ENCODE measurements around the gene ATF6B.
"Not testable (repeated sequence)": the region's sequence is repeated elsewhere in the genome, so short reads cannot be mapped to it uniquely, and the experiment has no call there.

Gene ATF6B

DNA sequence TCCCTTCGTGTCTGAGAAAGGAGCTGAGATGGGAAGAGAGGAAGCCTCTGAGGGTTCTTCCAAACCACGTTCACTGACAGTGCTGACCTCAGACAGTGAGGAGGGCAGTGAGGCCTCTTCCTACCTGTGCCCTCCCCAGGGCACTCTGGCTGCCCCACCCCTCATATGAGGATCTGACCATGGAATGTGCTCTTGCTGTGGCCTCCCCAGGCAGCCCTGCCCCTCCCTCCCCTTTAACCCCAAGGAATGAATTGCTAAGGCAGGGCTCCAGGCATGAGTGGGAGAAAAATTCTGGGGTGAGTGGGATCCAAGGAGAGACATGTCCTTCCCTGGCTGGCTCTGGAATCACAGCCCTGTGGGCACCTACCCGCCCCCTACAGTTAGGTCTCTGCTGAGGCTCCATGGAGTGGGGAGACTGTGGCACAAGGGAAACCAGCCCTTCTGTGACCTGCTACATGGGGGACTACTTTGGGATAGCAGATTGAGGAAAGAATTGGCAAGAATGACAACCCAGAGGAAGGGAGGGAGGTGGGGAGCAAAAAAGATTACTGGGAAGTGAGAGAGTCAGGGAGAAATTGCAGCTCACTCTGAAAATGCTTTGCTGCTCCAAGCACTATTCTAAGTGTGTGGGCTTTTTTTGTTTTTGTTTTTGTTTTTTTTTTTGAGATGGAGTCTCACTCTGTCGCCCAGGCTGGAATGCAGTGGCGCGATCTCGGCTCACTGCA lies 48.3 kb downstream of the ATF6B start:
- H3K4me1 ChIP-seq (ENCODE audit: insufficient read depth, low read length), result peaks cover 3% of the 10 kb centered on the region; the same call in 1 of the 2 replicates
- no peaks in the 10 kb centered on the region for H3K36me3 ChIP-seq (ENCODE audit: insufficient read depth, low read length)
- no peaks in the 10 kb centered on the region for H3K9me3 ChIP-seq (ENCODE audit: control insufficient read depth, insufficient read depth, low read length)
- H3K9ac ChIP-seq (ENCODE audit: low read depth, low read length), result no peak overlapping the region

DNA sequence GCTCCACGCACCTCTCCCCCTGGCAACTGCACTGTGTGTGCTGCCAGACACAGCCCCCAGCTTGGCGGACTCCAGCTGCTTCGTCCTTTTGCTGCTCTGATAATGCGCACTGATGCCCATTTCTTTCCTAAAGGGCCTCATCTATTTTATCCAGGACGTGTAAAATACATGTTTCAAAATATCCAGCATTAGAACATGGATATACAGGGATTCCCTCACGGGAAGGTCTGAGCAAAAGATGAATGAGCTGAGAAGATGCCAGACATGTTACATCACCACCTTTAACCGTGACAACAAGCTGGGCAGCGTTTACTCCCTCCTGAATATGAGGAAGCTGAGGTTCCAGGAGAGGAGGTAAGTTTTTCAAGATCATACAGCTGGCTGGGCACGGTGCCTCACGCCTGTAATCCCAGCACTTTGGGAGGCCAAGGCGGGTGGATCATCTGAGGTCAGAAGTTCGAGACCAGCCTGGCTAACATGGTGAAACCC lies 51.7 kb downstream of the ATF6B start:
- Histone ChIP-seq H3K4me1 (ENCODE audit: insufficient read depth, low read length) (peaks cover 4% of the 10 kb centered on the region; the same call in 1 of the 2 replicates), H3K36me3 (ENCODE audit: insufficient read depth, low read length) (no peaks in the 10 kb centered on the region), H3K9me3 (ENCODE audit: control insufficient read depth, insufficient read depth, low read length) (no peaks in the 10 kb centered on the region), H3K9ac (ENCODE audit: low read depth, low read length) (no peak overlapping the region)

DNA sequence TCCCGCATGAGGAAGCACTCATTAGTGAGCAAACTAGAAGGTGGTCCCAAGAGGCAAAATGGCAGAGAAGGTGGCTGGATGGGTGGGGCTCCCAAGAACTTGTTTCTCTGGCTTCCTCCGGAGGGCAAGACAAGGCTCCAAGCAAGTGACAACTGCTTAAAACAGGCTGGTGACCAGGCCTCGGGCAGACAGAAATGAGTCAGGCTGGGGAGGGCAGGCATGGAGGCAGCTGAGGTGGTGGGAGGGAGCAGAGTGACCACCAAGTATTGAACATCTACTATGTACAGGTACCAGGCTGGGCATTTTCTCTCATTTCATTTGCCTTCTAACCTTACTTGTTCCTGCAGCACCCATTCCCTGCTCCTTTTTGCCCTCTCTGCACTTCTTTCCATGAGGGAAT lies 52.3 kb downstream of the ATF6B start:
- Histone ChIP-seq H3K4me1 (ENCODE audit: insufficient read depth, low read length) (peaks cover 8% of the 10 kb centered on the region; the same call in 1 of the 2 replicates), H3K36me3 (ENCODE audit: insufficient read depth, low read length) (no peaks in the 10 kb centered on the region), H3K9me3 (ENCODE audit: control insufficient read depth, insufficient read depth, low read length) (no peaks in the 10 kb centered on the region), H3K9ac (ENCODE audit: low read depth, low read length) (no peak overlapping the region)

DNA sequence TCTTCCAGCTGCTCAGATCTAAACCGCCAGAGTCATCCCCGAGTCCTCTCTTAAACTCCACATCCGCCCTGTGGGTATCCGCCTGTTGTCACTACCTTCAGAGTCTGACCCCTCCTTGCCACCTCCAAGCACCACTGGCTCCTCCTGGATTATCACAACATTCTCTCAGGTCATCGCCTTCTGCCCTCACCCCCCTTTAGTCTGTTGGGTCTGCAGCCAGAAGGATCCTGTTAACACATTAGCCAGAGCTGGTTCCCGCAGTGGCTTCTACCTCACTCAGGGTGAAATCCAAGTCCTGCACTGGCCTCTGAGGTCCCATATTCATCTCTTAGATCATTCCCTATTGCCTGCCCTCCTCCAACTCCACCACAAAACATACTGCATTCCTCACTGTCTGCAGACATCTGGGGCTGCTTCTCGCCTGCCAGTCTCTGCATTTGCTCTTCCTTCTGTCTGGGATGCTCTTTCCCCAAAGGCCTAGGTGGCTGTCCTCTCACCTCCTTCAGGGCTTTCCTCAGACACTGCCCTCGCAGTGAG lies 53.0 kb downstream of the ATF6B start:
- no peak overlapping the region for H3K9ac ChIP-seq (ENCODE audit: low read depth, low read length)
- peaks cover 8% of the 10 kb centered on the region; the same call in 1 of the 2 replicates for H3K4me1 ChIP-seq (ENCODE audit: insufficient read depth, low read length)
- H3K36me3 ChIP-seq (ENCODE audit: insufficient read depth, low read length), result no peaks in the 10 kb centered on the region
- H3K9me3 ChIP-seq (ENCODE audit: control insufficient read depth, insufficient read depth, low read length), result no peaks in the 10 kb centered on the region

DNA sequence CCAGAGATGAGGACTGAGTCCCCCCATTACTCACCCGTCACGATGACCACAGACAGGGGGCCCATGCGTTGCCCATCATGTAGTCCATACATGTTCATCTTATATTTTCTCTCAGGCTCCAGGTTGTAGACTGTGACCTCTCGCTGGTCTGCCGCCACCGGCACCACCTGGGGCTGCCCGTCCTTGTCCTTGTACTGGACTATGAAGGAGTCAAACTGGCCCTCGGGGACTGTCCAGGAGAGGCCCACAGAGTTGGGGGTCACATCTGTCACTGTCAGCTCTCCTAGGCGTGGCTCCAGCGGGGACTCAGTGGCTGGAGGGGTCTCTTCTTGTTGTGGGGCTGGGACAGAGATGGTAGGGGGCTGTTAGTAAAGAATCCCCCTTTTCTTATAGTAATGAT lies 54.4 kb downstream of the ATF6B start:
- Histone ChIP-seq H3K4me1 (ENCODE audit: insufficient read depth, low read length) (peaks cover 8% of the 10 kb centered on the region; the same call in 1 of the 2 replicates), H3K36me3 (ENCODE audit: insufficient read depth, low read length) (no peaks in the 10 kb centered on the region), H3K9me3 (ENCODE audit: control insufficient read depth, insufficient read depth, low read length) (no peaks in the 10 kb centered on the region), H3K9ac (ENCODE audit: low read depth, low read length) (no peak overlapping the region)

DNA sequence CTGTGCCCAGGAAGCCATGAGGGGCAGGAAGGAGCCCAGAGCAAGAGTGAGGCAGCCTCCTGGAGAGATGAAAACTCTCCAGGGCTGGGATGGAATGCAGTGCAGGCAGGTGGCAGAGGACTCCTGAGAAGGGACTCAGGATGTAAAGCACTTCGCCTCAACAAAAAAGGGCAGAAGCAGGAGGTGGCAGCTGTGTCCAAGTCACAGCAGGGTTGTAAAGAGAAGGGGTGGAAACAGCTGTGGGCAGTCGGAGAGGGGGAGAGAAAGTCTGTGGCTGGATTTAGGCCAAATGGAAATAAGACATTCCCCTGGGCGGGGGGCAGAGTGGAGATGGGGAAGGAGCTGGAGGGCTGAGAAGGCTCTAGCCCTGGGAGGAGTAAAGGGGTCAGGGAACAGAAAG lies 54.9 kb downstream of the ATF6B start:
- no peak overlapping the region for H3K9ac ChIP-seq (ENCODE audit: low read depth, low read length)
- no peaks in the 10 kb centered on the region for H3K36me3 ChIP-seq (ENCODE audit: insufficient read depth, low read length)
- no peaks in the 10 kb centered on the region for H3K9me3 ChIP-seq (ENCODE audit: control insufficient read depth, insufficient read depth, low read length)
- peaks cover 8% of the 10 kb centered on the region; the same call in 1 of the 2 replicates for H3K4me1 ChIP-seq (ENCODE audit: insufficient read depth, low read length)

DNA sequence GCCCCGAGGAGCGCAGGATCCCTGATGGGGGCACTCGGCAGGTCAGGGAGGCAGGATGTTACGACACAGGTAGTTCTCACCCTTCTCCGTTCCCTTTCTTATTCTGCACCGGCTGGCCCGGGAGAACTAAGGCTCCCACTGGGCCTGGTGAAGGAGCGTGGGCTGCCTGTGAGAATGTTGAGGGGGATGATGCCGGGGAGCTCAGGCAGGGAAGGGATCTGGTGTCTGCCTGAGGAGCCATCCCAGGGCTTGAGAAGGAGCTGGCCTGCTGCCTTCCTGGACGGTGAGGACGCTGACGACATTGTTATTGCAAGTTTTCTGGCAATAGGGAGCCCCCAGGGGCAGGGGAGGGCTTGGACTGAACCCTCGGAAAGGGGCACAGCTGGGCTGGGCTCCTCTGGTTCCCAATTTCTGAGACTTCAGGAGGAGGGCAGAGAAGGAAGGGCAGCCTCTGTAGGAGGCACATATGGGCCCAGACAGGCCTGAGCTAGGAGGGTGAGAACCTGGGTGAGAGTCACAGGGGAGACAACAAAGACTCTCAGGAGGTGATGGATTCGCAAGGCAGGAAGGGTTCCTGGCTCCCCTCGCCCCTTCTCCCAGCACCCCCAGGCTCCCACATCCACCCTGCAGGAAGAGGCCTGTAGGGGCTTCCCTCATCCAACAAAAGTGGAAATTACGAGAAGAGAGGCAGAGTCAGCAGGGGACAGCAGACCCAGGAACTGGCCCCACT lies 57.1 kb downstream of the ATF6B start:
- Histone ChIP-seq H3K9ac (ENCODE audit: low read depth, low read length) (no peak overlapping the region), H3K36me3 (ENCODE audit: insufficient read depth, low read length) (no peaks in the 10 kb centered on the region), H3K4me1 (ENCODE audit: insufficient read depth, low read length) (peaks cover 4% of the 10 kb centered on the region; the same call in 1 of the 2 replicates), H3K9me3 (ENCODE audit: control insufficient read depth, insufficient read depth, low read length) (no peaks in the 10 kb centered on the region)

DNA sequence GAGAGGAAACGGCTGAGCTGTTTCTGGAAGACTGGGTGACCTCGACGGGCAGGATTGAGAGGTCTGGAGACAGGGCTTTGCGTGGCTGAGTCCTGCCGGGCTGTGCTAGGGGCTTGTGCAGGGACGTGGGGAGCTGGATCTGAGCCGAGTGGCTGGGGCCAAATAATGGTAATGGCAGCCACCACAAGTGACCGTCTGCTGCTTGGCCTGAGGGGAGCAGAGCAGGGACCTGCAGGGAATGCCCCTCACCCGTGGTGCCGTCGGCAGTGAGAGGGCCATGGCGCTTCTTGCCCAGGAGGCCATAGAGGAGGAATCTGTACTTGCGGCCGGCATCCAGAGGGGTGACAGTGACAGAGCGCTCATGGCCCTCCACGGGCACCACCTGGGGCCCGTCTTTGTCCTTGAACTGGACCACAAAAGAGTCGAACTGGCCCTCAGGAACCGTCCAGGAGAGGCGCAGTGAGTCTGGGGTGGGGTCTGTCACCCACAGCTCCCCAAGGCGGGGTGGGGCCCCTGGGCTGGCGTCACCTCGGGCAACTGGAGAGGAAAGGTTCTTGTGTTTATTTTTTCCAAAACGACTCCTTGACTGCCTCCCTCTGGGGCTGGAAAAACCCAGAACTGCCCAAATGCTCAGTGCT lies 58.0 kb downstream of the ATF6B start:
- Histone ChIP-seq H3K9ac (ENCODE audit: low read depth, low read length) (no peak overlapping the region), H3K36me3 (ENCODE audit: insufficient read depth, low read length) (no peaks in the 10 kb centered on the region), H3K9me3 (ENCODE audit: control insufficient read depth, insufficient read depth, low read length) (no peaks in the 10 kb centered on the region), H3K4me1 (ENCODE audit: insufficient read depth, low read length) (peaks cover 4% of the 10 kb centered on the region; the same call in 1 of the 2 replicates)

DNA sequence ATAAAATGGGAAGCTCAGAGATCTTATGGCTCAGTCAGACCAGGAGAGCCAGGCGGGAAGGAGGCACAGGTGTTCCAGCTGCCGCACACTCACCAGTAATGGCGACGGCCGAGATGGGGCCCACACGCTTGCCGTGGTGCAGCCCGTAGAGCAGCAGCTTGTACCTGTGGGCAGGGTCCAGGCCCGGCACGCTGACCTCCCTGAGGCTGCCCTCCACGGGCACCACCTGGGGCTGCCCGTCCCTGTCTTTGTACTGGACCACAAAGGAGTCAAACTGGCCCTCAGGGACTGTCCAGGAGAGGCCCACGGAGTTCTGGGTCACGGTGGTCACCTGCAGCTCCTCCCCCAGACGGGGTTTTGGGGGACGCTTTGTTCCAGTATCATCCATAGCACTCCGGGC lies 58.6 kb downstream of the ATF6B start:
- no peak overlapping the region for H3K9ac ChIP-seq (ENCODE audit: low read depth, low read length)
- H3K4me1 ChIP-seq (ENCODE audit: insufficient read depth, low read length), result peaks cover 4% of the 10 kb centered on the region; the same call in 1 of the 2 replicates
- no peaks in the 10 kb centered on the region for H3K9me3 ChIP-seq (ENCODE audit: control insufficient read depth, insufficient read depth, low read length)
- no peaks in the 10 kb centered on the region for H3K36me3 ChIP-seq (ENCODE audit: insufficient read depth, low read length)

DNA sequence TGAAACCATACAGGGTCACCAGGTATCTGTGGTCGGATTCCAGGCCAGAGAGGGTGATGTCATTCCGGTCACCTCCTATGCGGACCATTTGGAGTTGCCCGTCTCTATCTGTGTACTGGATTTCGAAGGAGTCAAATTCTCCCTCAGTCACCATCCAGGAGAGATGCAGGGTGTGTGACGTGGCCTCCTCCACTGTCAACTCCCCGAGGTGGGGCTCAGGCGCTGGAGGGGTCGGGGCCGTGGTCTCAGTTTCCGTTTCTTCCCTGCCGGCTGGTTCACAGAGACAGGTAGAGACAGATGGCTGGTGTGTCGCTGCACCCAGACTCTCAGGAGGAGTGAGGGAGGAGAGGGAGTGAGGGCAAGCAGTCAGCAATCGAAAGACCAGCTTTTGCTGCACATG lies 59.2 kb downstream of the ATF6B start:
- H3K9me3 ChIP-seq (ENCODE audit: control insufficient read depth, insufficient read depth, low read length), result no peaks in the 10 kb centered on the region
- no peak overlapping the region for H3K9ac ChIP-seq (ENCODE audit: low read depth, low read length)
- H3K36me3 ChIP-seq (ENCODE audit: insufficient read depth, low read length), result no peaks in the 10 kb centered on the region
- H3K4me1 ChIP-seq (ENCODE audit: insufficient read depth, low read length), result peaks cover 4% of the 10 kb centered on the region; the same call in 1 of the 2 replicates

DNA sequence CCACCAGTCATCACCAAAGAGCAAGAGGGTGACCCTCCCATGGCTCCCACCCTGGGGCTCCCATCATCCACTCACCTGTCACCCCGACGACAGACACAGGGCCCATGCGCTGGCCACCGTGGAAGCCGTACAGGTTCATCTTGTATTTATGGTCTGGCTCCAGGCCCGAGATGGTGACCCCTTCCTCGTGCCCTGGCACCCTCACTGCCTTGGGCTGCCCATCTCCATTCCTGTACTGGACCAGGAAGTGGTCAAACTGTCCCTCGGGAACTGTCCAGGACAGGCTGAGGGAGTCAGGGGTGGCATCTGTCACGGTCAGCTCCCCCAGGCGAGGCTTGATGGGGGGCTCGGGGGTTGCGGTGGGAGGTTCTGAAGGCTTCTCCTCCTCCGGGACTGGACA lies 59.7 kb downstream of the ATF6B start:
- not testable (repeated sequence) for H3K9me3 ChIP-seq (ENCODE audit: control insufficient read depth, insufficient read depth, low read length); H3K9ac ChIP-seq (ENCODE audit: low read depth, low read length); H3K4me1 ChIP-seq (ENCODE audit: insufficient read depth, low read length); H3K36me3 ChIP-seq (ENCODE audit: insufficient read depth, low read length)

DNA sequence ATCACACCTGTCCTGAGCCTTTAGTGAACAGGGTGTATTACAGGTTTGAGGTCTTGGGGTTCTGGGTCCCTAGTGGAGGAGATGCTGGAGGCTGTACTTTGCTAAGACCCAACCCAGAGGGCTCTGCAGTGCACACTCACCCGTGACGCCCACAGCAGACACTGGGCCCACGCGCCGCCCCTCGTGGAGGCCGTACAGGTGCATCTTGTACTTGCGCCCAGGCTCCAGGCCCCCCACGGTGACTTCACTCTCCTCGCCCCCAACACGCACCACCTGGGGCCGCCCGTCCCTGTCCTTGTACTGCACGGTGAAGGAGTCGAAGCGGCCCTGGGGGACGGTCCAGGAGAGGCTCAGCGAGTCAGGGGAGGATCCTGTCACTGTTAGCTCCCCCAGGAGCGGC lies 60.5 kb downstream of the ATF6B start:
- H3K36me3 ChIP-seq (ENCODE audit: insufficient read depth, low read length); H3K9ac ChIP-seq (ENCODE audit: low read depth, low read length); H3K4me1 ChIP-seq (ENCODE audit: insufficient read depth, low read length); H3K9me3 ChIP-seq (ENCODE audit: control insufficient read depth, insufficient read depth, low read length): not testable (repeated sequence)
